Measurements from ENCODE around the gene CEL.

Gene CEL

DNA sequence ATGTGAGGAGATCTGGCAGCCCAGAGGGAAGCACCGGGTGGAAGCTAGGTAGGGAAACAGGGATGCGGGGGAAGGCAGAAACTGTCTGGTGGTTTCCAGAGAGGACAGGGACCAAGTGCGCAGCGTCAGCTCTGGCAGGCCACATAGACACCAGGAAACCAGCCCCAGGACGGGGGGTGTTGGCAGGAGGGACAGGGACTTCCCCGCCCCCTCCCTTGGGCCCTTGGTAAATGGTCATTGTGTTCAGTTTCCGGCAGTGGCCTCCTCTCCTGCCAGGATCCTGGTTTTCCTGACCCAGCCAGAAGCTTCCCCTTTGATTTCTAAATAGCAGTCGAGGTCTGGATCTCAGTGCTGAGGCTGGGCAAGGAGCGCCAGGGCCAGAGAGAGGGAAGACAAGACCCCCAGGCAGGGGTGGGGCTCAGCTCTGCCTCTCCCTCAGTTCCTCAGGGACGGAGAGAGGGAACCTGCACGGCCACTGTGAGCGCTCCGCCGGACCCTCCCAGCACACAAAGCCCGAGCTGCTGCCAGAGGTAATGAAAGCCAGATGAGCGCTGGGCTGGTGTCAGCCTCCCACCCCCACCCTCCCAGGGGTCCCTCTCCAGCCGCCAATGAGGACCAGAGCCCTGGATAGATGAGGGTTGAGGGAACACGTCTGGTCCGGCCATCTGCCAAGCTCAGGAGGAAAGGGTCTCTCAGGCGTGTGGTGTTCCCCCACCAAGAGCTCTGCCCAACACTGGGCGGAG lies 57.5 kb downstream of the CEL start:
- FAIRE-seq, result no peak

DNA sequence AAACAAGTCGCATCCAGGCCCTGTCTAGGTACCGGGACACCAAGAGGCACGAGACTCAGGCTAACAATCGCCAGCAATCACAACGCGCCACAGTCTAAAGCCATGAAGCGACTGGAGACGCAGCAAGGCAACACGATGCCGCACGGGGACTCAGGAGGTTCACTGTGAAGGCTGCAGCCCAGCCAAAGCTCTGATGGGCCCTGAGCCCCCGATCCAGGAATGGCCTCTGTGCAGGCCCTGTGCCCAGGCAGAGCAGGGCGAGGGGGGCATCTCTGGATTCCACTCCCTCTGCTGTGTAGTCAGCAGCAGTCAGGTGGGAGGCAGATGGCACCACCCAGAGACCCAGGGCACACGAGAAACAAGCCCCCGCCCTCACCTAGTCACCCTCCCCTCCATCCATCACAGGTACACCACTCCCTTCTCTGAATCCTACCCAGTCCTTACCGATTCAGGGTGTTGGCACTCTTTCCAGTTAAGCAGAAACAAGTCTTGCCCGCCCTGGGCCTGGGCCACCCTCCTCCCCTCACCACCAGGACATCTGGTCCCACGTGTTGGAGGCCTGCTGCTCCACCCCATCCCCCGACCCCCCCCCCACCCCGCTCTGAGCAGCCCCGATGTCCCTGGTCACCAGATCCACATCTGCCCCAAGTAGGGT lies 58.2 kb downstream of the CEL start:
- no peak for FAIRE-seq

DNA sequence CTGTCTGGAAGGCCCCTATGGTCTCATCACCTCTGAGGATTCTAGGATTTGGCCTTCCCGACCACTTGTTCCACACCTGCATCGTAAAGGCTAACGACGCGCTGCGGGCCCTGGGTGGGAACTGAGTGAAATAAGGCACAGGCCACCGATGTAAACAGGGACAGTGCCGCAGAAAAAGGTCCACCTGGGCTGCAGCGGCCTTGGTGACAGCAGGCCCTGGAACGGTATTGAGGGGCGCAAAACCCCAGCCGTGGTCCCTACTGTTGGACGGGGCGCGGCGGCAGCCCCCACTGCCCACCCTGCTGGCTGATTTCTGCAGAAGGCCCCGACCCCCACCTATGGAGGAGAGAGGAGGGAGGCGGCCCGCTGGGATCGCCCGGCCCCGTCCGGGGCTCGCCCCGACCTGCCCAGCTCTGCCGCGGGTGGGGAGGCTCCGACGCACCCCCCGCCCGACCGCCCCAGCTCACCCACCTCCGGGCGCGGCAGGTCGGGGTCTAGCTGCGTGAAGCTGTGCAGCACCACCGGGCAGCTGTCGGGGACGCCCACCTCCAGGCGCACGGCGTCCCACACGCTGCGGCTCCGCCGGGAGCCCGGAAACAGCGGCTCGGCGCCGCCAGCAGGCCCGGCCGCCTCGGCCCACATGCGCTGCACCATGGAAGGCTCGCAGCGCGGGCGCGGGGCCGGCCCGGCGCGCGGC lies 58.9 kb downstream of the CEL start:
- no peak for FAIRE-seq
